Testis (tissue), 2 donors: ENCODE measurements around the gene YPEL1.

Source experiments
- POLR2A ChIP-seq: fragments of 450-650 bp; IDR thresholded peaks from one replicate; pipeline ENCODE4 v1.6.1; 2017; ENCODE audit warnings: antibody characterized with exemption, mild to moderate bottlenecking, moderate library complexity
- TF ChIP-seq, protein P1 (sequence below), 3 experiments: fragments of 450-650 bp in 2 of 3; fragments of 200-600 bp in 1 of 3; sonication (generic) in 1 of 3; IDR thresholded peaks; one replicate each; pipeline ENCODE4 v1.5.1; 2016 to 2019; ENCODE audit warnings: antibody characterized with exemption in 3 of 3, mild to moderate bottlenecking in 2 of 3, moderate library complexity in 1 of 3

DNA sequence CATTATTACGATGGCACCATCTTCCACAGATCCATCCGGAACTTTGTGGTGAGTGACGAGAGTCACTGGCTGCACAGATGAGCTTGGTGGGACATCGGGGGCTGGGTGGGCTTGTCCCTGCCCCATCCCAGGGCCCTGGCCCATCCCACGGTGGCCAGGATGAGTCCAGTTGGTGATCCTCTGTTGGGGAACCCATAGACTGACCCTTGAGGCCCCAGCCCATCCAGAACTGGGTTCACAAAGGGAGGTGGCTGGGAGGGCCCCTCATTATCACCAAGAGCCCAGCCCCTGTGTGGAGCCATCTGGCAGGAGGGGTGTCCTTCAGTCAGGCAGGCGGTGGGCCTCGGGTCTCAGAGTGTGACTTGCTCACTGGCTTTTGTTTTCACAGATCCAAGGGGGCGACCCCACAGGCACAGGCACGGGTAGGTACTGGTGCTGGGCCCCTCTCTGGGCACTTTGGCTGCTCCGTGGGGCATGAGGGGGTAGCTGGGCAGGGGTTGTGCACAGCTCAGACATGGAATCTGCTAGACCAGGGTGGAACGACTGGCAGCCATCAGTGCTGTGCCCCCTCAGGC lies 47.8 kb downstream of the YPEL1 start:
- TF ChIP-seq, protein P1, sequence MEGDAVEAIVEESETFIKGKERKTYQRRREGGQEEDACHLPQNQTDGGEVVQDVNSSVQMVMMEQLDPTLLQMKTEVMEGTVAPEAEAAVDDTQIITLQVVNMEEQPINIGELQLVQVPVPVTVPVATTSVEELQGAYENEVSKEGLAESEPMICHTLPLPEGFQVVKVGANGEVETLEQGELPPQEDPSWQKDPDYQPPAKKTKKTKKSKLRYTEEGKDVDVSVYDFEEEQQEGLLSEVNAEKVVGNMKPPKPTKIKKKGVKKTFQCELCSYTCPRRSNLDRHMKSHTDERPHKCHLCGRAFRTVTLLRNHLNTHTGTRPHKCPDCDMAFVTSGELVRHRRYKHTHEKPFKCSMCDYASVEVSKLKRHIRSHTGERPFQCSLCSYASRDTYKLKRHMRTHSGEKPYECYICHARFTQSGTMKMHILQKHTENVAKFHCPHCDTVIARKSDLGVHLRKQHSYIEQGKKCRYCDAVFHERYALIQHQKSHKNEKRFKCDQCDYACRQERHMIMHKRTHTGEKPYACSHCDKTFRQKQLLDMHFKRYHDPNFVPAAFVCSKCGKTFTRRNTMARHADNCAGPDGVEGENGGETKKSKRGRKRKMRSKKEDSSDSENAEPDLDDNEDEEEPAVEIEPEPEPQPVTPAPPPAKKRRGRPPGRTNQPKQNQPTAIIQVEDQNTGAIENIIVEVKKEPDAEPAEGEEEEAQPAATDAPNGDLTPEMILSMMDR (IDR thresholded peaks at IDR 0.05) = no peak
- TF ChIP-seq POLR2A = no peak
